ENCODE results near the gene PGBD5. TPM values are rescaled to one million over a fixed set of nuclear protein-coding genes. Genes with fewer than 3 reads are reported as not detected.

PGBD5 gene
- total RNA-seq, 1 donor from 2014 or later = 3.5 TPM

DNA sequence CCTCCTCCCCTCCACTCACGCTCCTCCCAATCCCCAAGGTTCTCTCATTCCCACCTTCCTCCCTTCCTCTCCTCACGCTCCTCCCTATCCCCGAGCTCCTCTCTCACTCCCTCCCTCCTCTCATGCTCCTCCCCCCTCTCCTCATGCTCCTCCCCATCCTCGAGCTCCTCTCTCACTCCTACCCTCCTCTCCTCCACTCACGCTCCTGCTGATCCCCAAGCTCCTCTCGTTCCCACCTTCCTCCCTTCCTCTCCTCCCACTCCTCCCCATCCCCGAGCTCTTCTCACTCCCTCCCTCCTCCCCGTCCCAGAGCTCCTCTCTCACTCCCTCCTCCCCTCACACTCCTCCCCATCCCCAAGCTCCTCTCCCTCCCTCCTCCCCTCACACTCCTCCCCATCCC is 31.4 kb downstream of the PGBD5 start:
- no peak for DNase-seq (ENCODE audit: low spot score)

DNA sequence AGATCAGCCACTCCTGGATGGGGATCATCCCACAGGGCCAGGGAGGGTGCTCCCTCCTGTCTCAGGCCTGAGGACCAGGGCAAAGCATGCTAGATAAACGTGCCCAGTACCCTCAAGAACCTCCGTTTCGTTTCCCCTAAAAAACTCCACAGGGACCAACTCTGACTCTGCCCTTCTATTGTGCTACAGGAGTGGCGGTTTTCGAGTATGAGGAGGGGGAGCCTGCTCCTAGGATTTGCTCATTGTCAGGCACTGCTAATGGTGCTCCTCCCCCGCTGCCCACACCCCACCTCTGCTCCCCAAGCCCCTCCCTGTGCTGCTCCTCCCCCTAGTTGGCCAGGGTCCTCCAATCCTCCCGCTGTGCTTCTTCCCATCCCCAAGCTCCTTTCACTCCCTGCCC is 32.0 kb downstream of the PGBD5 start:
- DNase-seq (ENCODE audit: low spot score) = no peak

DNA sequence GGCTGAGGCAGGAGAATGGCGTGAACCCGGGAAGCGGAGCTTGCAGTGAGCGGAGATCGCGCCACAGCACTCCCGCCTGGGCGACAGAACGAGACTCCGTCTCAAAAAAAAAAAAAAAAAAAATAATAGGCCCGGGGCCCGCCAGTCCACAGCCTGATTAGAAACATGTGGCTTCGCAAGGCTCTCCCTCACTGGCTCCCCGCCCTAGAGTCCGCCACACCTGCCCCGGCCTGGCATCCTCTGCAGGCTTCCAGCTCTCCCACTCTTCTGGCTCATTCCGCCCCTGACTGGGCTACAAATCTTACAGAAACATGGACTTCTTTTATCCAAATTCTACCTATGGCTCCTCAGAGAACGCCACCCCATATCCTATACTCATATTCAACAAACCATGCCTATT is 32.4 kb downstream of the PGBD5 start:
- DNase-seq (ENCODE audit: low spot score) = no peak

DNA sequence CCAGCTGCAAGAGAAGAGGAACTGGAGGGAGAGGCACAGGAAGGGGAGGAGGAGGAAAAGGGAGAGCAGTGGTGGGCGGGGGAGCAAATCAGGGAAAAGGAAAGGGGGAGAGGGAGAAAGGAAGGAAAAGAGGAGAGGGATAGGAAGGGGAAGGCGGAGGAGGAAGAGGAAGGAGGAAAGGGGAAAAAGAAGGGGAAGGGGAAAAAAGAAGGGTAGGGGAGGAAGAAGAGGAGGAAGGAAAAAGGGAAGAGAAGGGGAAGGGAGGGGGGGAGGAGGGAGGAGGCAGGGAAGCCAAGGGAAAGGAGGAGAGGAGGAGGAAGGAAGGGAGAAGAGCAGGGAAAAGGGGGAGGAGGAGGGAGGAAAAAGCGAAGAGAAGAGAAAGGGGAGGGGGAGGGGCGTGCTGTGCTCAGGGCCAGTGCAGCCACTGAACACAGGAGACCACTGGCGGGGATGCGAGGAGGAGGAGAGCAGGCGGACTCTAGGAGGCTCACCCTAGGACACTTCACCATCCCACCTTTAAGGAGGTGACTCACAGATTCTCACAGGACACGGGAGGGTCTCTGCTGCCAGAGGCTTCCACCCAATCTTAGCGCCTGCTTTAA is 33.1 kb downstream of the PGBD5 start:
- DNase-seq (ENCODE audit: low spot score) = no peak

DNA sequence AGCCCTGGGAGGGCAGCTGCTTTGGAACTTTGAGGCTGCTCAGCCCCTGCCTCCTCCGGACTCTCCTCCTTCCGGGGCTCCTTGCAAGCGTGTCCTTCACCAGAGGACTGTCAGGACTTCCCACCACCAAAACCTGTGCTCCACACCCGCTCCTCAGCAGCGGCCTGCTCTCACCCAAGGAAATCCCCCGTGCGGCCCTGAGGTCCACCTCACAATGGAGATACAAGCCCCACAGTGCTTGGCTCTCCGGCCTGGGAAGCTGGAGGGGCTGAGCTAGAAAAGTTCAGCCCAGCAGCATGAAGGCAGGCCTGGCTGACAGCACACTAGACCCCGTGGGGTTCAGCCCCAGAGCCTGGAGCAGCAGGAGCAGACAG is 33.6 kb downstream of the PGBD5 start:
- no peak for DNase-seq (ENCODE audit: low spot score)

DNA sequence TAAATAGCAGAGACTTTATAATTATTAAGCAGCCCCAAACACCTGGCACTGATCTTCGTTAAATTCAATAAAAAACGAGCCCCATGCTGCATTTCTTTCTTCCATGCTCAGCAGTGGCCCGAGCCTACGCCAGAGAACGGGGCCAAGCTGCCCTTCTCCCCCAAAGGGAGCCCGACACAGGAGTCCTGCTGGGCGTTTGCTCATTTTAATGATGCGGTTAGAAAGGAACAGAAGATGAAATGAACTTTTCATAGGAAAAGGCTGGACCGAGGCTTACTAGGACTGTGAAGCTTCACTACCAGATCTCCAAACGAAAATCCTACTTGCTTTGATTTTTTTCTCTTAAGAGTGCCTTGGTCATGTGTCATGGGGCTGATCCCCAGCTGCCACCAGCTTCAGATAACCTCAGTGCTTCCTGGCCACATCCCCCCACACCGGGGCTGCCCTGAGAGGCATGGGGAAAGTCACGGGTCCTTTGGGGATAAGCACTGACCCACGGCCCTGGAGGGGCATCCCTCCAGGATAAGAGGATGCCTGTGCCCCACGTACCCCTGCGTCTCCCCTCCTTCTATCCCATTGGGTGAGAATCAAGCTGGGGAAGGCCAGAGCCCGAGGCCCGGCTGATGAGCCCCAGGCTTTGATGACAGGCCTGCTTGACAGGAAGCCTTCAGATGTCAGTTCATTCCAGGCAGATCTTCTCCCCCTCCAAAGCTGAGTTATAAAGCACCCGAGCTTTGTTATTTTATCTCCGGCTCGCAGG is 34.2 kb downstream of the PGBD5 start:
- DNase-seq (ENCODE audit: low spot score) = no peak

DNA sequence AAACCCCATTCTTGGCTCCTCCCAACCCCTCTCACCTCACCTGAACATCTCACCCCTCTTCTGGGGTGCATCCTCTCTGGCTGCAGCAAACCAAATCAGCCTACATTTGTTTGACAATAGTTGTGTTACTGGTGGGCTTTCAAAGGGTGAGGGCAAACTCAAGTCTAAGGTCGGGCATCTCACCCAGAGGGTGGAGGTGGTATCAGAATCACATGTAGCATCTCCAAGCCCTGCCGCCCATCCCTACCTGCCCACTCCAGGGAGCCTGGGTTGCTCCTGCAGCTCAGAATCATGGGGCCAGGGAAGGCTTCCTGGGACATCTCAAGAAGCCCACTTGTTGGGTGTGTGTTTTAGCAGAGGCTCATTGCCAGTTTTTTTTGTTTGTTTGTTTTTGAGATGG is 35.8 kb downstream of the PGBD5 start:
- DNase-seq (ENCODE audit: low spot score) = no peak

DNA sequence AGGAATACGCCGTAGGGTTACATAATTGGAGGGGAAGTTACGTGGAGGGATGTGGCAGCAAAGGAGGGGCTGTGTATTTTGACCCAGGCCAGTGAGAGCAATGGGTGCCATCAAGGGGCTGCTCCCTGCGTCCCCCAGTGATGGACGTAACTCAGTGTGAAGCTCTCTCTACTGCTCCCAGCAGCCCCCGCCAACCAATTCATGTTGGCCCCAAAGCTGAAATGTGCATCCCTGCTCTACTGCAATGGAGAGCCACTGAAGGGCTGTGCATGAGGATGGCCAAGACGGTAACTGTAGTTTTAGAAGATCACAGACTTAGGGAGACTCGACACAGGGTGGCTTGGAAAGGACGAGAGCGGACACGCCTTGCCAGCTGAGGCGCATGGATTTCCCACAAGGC is 38.3 kb downstream of the PGBD5 start:
- DNase-seq (ENCODE audit: low spot score) = no peak

DNA sequence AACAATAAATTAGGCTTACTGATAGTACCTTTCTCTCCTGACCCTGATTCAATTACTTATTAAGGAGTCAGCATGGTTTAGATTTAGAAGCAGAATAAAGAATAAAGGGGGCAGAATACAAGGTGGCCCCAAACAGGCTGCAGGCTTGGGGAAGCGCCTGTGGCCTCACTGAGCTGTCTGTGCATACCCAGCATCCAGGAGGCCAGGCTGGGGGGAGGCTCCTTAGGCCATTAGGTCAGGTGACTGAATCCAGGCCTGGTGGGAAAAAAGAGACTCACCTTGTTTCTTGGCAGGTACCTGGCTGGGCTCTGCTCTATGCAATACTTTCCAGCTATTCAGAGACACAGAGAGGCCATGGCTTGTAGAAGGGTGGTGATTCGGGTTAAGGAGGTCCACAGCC is 38.8 kb downstream of the PGBD5 start:
- no peak for DNase-seq (ENCODE audit: low spot score)

DNA sequence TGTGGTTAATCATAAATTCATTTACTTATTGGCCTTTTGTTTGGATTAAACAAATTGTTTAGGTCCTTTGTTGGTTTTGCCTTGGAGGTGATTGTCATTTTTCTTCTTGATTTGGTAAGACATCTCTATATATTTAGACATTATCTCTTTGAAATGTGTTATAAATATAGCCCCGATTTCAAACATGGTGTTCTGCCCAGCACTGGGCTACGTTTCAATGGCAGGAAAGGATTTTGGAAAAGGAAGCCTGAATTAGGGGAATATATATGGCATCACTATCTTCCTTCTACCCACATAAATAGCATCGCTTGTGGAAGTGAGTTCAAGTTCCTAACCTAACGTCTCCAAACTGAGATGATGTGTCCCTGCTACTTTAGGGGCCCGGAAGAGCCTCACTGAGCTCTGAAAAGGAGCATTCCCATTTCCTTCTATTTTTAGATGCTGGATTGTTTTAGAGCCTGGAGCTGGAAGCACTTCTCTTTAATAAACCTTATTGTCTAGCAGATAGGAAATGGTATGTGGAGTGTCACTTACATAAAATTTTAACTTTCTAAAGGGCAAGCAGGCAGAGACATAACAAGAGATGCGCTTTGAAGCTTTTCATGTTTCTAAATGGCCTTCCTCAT is 39.4 kb downstream of the PGBD5 start:
- no peak for DNase-seq (ENCODE audit: low spot score)

DNA sequence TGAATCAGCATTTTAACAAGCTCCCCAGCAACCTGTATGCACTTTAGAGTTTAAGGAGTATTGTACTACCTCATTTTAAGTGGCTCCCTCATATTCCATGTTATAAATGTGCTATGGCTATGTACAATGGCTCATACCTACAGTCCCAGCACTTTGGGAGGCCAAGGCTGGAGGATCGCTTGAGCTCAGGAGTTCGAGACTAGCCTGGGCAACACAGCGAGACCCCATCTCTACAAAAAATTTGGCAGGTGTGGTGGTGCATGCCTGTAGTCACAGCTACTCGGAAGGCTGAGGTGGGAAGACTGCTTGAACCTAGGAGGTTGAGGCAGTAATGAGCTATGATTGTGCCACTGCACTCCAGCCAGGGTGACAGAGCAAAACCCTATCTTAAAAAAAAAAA is 40.2 kb downstream of the PGBD5 start:
- no peak for DNase-seq (ENCODE audit: low spot score)

DNA sequence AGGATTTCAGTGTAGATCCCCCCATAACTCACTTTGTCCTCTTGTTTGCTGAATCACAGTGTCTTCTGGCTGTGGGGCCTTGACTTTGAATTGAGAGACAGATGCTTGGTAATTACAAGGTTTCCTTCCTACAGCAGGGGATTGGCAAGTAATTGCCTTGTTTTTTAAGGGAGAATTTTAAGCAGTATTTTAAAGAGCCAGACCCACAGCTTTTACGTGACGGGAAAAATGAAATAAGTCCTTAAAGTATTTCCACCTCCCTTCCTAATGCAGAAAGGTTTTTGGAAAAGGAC is 41.0 kb downstream of the PGBD5 start:
- no peak for DNase-seq (ENCODE audit: low spot score)

DNA sequence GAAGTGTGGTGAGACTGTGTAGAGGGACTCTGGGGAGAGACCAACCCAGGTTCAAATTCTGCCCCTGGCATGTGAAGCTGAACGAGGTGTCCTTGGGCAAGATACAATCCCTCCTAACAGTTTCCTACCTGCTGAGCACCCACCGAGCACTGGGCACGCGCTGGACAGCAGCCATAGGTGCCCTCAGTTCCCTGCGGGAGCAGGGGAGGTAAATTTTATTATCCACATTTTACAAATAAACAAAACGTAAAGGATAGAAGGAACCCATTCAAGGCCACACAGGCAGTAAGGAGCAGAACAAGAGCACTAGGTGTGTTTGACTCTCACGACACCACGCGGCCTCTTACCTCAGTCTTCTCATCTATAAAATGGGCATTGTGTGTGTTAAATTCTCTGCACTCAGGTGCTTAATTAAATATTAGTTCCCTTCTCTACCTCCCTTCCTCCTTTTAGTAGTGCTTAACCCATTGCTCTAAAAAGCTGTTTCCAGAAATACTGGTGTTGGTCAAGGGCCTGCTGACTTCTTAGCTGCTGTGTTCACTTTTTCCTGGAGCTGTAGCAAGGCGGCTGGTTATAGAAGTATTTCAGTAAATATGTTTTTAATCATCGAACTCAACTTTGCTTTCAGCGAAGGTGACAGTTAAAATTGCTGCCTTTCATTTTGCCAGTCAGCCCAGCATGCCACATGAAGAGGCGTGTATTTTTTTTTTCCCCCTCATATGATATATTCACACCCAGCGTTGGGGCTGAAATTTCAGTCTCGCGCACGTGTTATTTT is 41.6 kb downstream of the PGBD5 start:
- no peak for DNase-seq (ENCODE audit: low spot score)

DNA sequence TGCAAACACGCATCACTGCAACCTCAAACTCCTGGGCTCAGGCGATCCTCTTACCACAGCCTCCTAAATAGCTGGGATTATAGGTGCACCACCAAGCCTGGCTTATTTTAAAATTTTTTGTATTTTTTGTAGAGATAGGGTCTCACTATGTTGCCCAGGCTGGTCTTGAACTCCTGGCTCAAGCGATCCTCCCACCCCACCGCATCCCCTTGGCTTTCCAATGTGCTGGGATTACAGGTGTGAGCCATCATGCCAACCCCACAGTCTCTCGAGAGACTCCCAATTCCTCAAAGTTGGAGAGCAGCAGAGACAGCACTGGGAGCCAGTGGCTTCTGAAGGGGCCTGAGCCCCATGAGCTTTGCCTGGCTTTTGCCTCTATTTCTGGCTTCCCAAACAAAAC is 42.7 kb downstream of the PGBD5 start:
- no peak for DNase-seq (ENCODE audit: low spot score)

DNA sequence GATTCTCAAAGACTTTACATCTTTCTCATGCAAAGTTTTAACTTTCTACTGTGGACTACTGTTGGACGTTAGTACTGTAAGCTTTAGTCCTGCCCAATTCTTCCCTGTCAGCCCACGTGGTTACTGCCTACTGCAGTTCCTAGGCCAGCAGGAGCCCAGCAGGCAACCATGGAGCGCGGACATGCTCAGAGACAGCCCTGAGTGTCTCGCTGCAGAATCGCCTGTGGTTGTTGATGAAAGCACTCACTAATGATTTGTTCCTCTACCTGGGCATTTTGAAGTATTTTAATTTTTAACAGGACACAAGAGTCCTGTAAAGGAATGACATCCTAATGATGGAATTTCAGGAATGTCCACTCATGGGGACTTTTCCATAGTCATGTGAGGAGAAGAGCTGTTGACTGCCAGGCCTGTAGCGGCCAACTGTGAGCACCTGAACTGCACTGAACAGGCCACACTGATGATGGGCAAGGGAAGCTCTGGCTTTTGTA is 44.1 kb downstream of the PGBD5 start:
- peak; percentile 30 for DNase-seq (ENCODE audit: low spot score)

DNA sequence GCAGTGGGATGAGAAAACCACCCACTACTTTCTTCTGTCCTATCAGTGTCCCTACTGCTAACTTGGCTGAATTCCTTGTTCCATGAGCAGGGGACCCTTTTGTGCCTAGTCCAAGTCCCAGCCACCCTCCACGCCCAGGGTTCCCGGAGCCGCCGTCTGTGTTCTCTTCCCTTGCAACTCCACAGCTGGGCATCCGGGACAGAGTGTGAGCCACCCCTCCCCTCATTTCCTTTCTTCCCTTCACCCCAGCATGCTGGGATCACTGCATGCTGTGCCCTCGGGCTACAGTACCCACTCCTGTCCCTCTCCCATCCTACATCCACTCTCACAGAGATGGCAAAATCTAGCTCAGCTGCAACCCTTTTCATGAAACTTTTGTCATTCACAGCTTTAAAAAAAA is 44.5 kb downstream of the PGBD5 start:
- DNase-seq (ENCODE audit: low spot score) = no peak

DNA sequence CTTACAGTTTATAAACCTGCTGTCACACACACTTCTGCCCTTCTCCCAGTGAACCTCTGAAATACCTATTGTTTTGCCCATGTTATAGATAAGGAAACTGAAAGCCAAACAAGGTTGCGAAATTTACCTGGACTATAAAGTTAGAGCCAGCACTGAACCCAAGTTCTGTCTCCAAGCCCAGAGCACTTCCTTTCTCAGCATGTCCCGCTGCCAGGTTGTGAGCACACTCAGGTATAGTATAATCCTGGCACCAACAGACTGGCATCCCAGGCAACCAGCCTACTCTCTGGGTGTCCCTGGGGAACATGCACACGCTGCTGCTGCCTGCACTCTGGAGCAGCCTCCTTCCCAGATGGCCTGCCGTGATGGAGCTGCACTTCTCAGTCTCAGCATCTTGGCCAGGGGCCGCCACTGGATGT is 45.1 kb downstream of the PGBD5 start:
- peak; percentile 30 for DNase-seq (ENCODE audit: low spot score)

DNA sequence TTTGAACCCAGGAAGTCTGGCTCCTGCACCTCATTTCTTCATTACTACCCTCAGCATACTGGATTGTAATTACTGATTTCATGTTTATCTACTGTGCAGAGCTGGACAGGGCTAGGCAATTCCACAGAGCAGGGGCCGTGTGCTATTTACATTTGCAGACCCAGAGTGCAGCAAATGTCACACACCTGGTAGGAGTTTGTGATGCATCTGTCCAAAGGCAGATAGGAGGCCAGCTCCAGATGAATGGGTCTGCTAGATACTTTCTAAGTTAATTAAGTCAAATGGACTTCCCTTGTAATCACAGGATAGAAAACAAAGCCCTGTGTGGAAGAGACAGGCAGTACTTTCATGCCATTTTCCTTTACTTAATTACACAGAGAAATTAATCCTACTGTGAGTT is 46.2 kb downstream of the PGBD5 start:
- DNase-seq (ENCODE audit: low spot score) = no peak

DNA sequence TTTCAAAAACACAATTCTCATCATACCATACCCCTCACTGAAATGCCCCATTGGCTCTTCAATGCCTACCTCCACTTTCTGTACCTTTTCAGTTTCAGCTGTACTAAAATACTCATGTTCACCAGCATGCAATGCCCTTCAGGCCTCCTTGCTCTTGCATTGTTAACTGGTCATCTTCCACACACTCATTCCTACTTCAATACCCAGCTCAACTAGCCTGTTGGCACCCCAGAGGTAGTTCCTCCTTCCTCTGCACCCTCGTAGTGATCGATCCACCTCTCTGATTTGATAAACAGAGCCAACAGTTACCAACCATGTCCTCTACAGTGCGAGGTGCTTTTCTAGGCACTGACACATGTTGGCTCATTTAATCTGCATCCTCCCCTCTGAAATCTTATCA is 46.7 kb downstream of the PGBD5 start:
- no peak for DNase-seq (ENCODE audit: low spot score)

DNA sequence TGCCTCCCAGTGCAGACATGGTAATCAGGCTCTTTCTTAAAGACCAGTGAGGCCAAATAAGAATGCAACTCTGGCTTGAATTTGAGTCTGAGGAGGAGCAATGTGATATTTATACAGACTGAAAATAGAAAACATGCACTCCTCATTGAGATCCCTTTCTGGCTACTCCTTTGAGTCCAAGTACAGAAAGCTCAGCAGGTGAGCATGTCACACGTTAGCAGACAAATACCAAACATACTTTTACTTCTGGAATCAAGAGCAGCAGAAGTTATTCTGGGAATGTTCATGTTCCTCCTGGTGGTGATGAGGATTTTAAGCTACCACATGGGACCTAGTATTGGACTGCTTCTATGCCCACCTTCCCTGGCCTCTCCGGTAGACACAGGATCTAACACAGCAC is 48.3 kb downstream of the PGBD5 start:
- DNase-seq (ENCODE audit: low spot score) = no peak

DNA sequence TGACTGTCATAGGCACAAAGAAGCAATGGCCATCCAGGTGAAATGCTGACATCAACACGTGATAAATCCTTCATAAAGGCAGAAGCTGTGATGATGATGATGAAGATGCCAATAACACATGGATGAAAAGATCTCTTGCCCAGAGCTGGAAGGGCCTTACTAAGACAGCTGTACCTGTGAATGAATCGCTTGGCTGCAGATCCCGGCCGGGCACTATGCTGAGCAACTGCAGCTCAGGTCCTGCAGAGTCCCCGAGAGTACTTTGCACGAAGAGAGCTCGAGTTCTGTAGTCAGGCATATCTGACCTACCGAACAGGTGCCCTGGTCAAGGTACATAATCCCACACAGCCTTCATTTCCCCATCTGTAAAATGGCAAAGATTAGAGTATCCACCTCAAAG is 48.8 kb downstream of the PGBD5 start:
- no peak for DNase-seq (ENCODE audit: low spot score)

DNA sequence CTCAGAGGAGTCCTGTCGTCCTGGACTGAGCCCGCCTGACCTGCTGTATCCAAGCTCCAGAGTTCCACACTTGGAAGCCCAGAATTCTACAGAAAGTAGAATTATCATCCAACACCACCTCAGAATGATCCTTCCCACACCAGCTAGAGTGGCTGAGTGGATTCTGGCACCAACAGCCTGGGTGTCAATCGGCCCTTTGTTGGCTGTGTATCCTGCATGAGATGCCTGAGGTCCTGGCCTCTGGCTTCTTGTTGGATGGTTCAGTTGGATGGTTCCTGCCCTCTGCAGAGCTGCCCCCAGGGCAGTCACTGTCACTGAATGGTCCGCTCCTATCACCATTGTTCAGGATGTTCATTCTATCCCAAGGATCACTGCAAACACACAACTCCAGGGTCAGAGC is 49.8 kb downstream of the PGBD5 start:
- no peak for DNase-seq (ENCODE audit: low spot score)

DNA sequence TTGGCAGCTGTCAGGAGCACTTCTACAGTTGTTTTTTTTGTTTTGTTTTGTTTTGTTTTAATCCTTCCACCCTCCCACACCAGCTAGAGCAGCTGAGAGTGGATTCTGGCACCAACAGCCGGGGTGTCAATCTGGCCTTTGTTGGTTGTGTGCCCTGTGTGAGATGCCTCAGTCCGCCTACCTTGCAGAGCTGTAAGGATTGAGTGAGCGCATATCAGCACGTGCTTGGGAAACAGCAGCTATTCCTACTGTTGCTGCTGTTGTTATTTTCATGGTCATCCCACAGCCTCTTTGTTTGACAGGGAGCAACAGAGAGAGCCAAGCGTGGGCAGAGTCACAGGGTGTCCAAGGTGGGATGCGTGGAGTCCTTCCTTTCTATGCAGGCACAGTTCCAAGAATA is 50.4 kb downstream of the PGBD5 start:
- DNase-seq (ENCODE audit: low spot score) = no peak
